ENCODE data around the gene MAB21L2. TPM values are rescaled to one million over a fixed set of nuclear protein-coding genes. Genes with fewer than 3 reads are reported as not detected.

MAB21L2 gene
- total RNA-seq, 2 donors from 2014 or later: not detected

DNA sequence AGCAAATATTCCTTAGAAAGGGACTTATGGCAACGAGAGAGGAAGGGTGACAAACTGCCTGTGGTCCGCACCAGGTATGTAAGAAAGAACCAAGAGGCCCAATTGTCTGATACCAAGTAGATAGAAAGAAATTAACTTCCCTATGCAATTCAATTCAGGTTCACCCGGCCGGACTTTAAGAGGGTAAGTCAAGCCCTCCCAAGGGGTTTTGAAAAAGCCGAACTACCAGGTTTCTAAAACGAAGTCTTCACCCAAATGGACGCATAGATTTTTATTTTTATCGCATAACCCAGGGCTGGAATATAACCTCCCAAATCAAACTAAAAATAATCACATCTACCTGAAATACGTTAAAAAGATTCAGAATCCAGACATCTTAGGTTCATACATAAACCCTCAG is 1.6 kb upstream of the MAB21L2 start:
- Mint-ChIP-seq H3K9me3 (no peaks in the 10 kb centered on the region), H3K27me3 (ENCODE audit: low read depth) (no peaks in the 10 kb centered on the region), H3K36me3 (ENCODE audit: insufficient read depth in 2 of 2) (peaks cover 9 to 23% of the 10 kb centered on the region in 2 donors), H3K4me3 (no peak overlapping the region), H3K4me1 (ENCODE audit: low read depth) (no peaks in the 10 kb centered on the region), H3K27ac (no peak overlapping the region)
- ATAC-seq (replicated peaks in 1 of 2) (no peak), DNase-seq (no peak)

- no peak for DNase-seq
- Mint-ChIP-seq H3K4me1 (ENCODE audit: low read depth) (no peaks in the 10 kb centered on the region), H3K36me3 (ENCODE audit: insufficient read depth in 2 of 2) (peaks cover 9 to 24% of the 10 kb centered on the region in 2 donors), H3K27me3 (ENCODE audit: low read depth) (no peaks in the 10 kb centered on the region), H3K27ac (no peak overlapping the region), H3K9me3 (no peaks in the 10 kb centered on the region), H3K4me3 (no peak overlapping the region)
- no peak for ATAC-seq (replicated peaks in 1 of 2)
Observed at GRCh38 chr4:150581056-150581605, 820 bp upstream of the MAB21L2 start.

DNA sequence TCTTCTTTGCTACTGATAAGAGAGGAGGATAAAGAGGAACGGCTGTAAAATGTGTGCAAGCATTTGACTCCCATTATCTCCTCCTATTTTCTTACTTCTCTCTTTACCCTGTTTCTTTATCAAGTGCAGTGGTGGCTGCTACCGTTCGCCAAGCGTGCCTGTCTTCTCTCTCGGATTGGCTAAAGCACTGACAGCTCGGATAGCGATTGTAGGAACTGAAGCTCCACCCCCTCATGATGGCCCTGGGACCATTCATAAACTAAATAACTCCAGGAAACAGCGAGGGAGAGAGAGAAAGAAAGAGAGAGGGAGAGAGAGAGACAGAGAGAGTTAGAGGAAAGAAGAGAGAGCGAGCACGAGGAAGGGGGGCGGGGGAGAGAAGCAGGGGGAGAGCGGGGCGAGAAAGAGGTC is 305 bp upstream of the MAB21L2 start:
- Mint-ChIP-seq H3K27ac (no peak overlapping the region), H3K4me1 (ENCODE audit: low read depth) (no peaks in the 10 kb centered on the region), H3K36me3 (ENCODE audit: insufficient read depth in 2 of 2) (peaks cover 9 to 25% of the 10 kb centered on the region in 2 donors), H3K4me3 (no peak overlapping the region), H3K27me3 (ENCODE audit: low read depth) (no peaks in the 10 kb centered on the region), H3K9me3 (no peaks in the 10 kb centered on the region)
- ATAC-seq (replicated peaks in 1 of 2) (no peak), DNase-seq (no peak)

- H3K27ac Mint-ChIP-seq: no peak overlapping the region
- DNase-seq: no peak
- peaks cover 9 to 25% of the 10 kb centered on the region in 2 donors for H3K36me3 Mint-ChIP-seq (ENCODE audit: insufficient read depth in 2 of 2)
- no peak for ATAC-seq (replicated peaks in 1 of 2)
- no peaks in the 10 kb centered on the region for H3K9me3 Mint-ChIP-seq
- H3K4me3 Mint-ChIP-seq: no peak overlapping the region
- no peaks in the 10 kb centered on the region for H3K27me3 Mint-ChIP-seq (ENCODE audit: low read depth)
- H3K4me1 Mint-ChIP-seq (ENCODE audit: low read depth): no peaks in the 10 kb centered on the region
Observed at GRCh38 chr4:150582873-150583286, 929 bp downstream of the MAB21L2 start.

DNA sequence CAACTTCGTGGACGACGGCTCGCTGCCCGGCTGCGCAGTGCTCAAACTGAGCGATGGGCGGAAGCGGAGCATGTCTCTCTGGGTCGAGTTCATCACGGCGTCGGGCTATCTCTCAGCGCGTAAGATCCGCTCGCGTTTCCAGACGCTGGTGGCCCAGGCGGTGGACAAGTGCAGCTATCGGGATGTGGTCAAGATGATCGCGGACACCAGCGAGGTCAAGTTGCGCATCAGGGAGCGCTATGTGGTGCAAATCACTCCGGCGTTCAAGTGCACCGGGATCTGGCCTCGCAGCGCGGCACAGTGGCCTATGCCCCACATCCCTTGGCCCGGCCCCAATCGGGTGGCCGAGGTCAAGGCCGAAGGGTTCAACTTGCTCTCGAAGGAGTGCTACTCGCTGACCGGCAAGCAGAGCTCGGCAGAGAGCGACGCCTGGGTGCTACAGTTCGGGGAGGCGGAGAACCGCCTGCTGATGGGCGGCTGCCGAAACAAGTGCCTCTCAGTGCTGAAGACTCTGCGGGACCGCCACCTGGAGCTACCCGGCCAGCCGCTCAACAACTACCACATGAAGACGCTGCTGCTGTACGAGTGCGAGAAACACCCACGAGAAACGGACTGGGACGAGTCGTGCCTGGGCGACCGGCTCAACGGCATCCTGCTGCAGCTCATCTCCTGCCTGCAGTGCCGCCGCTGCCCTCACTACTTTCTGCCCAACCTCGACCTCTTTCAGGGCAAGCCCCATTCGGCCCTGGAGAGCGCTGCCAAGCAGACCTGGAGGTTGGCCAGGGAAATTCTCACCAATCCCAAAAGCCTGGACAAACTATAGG is 1.5 kb downstream of the MAB21L2 start:
- no peaks in the 10 kb centered on the region for H3K27me3 Mint-ChIP-seq (ENCODE audit: low read depth)
- no peaks in the 10 kb centered on the region for H3K9me3 Mint-ChIP-seq
- H3K36me3 Mint-ChIP-seq (ENCODE audit: insufficient read depth in 2 of 2): peaks cover 9 to 28% of the 10 kb centered on the region in 2 donors
- H3K27ac Mint-ChIP-seq: no peak overlapping the region
- no peaks in the 10 kb centered on the region for H3K4me1 Mint-ChIP-seq (ENCODE audit: low read depth)
- H3K4me3 Mint-ChIP-seq: no peak overlapping the region
- DNase-seq: no peak
- no peak for ATAC-seq (replicated peaks in 1 of 2)

GRCh38 chr4:150584111-150584915 is 2.4 kb downstream of the MAB21L2 start:
- Mint-ChIP-seq H3K9me3 (no peaks in the 10 kb centered on the region), H3K4me1 (ENCODE audit: low read depth) (no peaks in the 10 kb centered on the region), H3K27ac (no peak overlapping the region), H3K4me3 (no peak overlapping the region), H3K36me3 (ENCODE audit: insufficient read depth in 2 of 2) (peaks cover 9 to 26% of the 10 kb centered on the region in 2 donors), H3K27me3 (ENCODE audit: low read depth) (no peaks in the 10 kb centered on the region)
- DNase-seq: no peak
- no peak for ATAC-seq (replicated peaks in 1 of 2)

DNA sequence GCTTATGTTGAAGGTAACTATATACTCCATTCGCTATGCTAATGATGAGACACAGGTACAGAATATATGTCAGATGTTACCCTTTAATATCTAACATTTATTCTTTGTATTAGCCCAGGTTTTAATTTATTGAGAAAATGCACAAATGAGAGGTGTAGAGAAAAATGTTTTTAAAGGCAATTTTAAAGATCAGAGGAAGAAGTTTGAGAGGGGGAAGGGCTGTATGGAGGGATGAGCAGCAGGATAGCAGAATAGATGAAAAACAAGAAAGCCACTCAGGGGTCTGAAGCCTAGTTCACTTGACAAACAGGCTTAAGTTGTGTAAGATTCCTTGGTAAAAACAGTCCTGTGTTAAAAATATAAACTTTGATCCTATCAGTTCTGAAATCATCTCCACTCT is 3.7 kb downstream of the MAB21L2 start:
- H3K4me1 Mint-ChIP-seq (ENCODE audit: low read depth): no peaks in the 10 kb centered on the region
- H3K27me3 Mint-ChIP-seq (ENCODE audit: low read depth): no peaks in the 10 kb centered on the region
- H3K9me3 Mint-ChIP-seq: no peaks in the 10 kb centered on the region
- no peak for DNase-seq
- no peak for ATAC-seq (replicated peaks in 1 of 2)
- H3K27ac Mint-ChIP-seq: no peak overlapping the region
- H3K4me3 Mint-ChIP-seq: no peak overlapping the region
- peaks cover 9 to 22% of the 10 kb centered on the region in 2 donors for H3K36me3 Mint-ChIP-seq (ENCODE audit: insufficient read depth in 2 of 2)

DNA sequence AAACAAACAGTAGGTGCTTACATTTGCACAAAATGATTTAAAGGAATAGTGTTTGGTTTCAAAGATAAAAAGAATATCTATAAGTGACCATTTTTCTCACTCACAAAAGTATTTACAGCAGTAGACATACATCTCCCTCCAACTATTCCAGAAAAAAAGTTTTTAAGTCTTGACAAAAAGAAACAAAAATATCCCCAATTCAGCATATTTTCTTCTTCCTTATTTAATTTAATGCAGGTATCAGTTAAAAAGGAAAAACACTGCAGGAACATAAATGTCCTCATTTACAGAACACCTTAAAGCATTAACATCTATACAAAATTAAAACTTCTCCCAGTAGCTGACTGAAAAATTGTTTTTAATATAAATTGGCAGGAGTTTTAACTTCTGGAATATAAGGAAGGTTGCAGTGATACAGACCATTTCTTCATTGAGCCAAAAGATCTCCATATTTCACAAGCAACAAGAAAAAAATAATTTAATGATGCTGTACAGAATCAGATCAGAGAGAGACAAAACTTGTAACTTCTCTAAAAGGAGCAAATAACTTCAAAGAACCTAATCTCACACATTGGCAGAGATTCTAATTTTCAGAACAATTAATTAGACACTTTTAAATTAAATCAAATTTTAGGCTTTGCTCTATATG is 4.3 kb downstream of the MAB21L2 start:
- Mint-ChIP-seq H3K27ac (peak overlapping the region; percentile 72), H3K36me3 (ENCODE audit: insufficient read depth in 2 of 2) (peaks cover 9 to 22% of the 10 kb centered on the region in 2 donors), H3K4me3 (no peak overlapping the region), H3K27me3 (ENCODE audit: low read depth) (no peaks in the 10 kb centered on the region), H3K9me3 (no peaks in the 10 kb centered on the region), H3K4me1 (ENCODE audit: low read depth) (no peaks in the 10 kb centered on the region)
- ATAC-seq (replicated peaks in 1 of 2): no peak
- no peak for DNase-seq

- ATAC-seq (replicated peaks in 1 of 2): no peak
- Mint-ChIP-seq H3K27ac (no peak overlapping the region), H3K36me3 (ENCODE audit: insufficient read depth in 2 of 2) (peaks cover 0 to 13% of the 10 kb centered on the region in 2 donors), H3K4me1 (ENCODE audit: low read depth) (no peaks in the 10 kb centered on the region), H3K27me3 (ENCODE audit: low read depth) (no peaks in the 10 kb centered on the region), H3K9me3 (no peaks in the 10 kb centered on the region), H3K4me3 (no peak overlapping the region)
- no peak for DNase-seq
Observed at GRCh38 chr4:150588316-150588715, 6.4 kb downstream of the MAB21L2 start.

GRCh38 chr4:150589157-150589556 is 7.2 kb downstream of the MAB21L2 start:
- no peak overlapping the region for H3K27ac Mint-ChIP-seq
- no peak overlapping the region for H3K4me3 Mint-ChIP-seq
- DNase-seq (no peak), ATAC-seq (replicated peaks in 1 of 2) (no peak)
- H3K9me3 Mint-ChIP-seq: no peaks in the 10 kb centered on the region
- peaks cover 0 to 6% of the 10 kb centered on the region in 2 donors for H3K36me3 Mint-ChIP-seq (ENCODE audit: insufficient read depth in 2 of 2)
- H3K4me1 Mint-ChIP-seq (ENCODE audit: low read depth): no peaks in the 10 kb centered on the region
- H3K27me3 Mint-ChIP-seq (ENCODE audit: low read depth): no peaks in the 10 kb centered on the region

DNA sequence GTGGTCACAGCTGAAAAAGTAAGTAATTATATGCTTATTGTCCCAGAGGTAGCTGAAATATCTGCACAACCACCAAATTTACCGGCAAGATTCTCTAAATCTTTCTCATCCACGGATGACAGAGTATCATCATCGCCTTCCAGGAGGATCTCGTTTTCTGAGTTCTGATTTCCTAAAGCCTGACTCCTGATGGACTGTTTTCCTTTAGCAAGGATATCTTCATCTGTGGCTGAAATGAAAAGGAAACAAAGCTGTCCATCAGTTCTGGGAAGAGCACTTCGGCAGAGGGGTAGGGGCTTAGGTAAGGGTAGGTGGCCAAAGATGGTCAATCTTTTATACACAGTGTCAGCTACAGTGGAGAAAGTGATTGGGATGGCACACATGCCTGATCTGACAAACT is 8.7 kb downstream of the MAB21L2 start:
- ATAC-seq (replicated peaks in 1 of 2) (no peak), DNase-seq (no peak)
- peaks cover 0 to 5% of the 10 kb centered on the region in 2 donors for H3K36me3 Mint-ChIP-seq (ENCODE audit: insufficient read depth in 2 of 2)
- H3K27ac Mint-ChIP-seq: no peak overlapping the region
- H3K27me3 Mint-ChIP-seq (ENCODE audit: low read depth): no peaks in the 10 kb centered on the region
- no peak overlapping the region for H3K4me3 Mint-ChIP-seq
- H3K9me3 Mint-ChIP-seq: no peaks in the 10 kb centered on the region
- no peaks in the 10 kb centered on the region for H3K4me1 Mint-ChIP-seq (ENCODE audit: low read depth)

- no peak overlapping the region for H3K4me3 Mint-ChIP-seq
- DNase-seq: no peak
- no peaks in the 10 kb centered on the region for H3K27me3 Mint-ChIP-seq (ENCODE audit: low read depth)
- H3K36me3 Mint-ChIP-seq (ENCODE audit: insufficient read depth in 2 of 2): peaks cover 0 to 3% of the 10 kb centered on the region in 2 donors
- no peaks in the 10 kb centered on the region for H3K9me3 Mint-ChIP-seq
- no peak for ATAC-seq (replicated peaks in 1 of 2)
- no peaks in the 10 kb centered on the region for H3K4me1 Mint-ChIP-seq (ENCODE audit: low read depth)
- H3K27ac Mint-ChIP-seq: no peak overlapping the region
Observed at GRCh38 chr4:150591406-150591805, 9.5 kb downstream of the MAB21L2 start.

DNA sequence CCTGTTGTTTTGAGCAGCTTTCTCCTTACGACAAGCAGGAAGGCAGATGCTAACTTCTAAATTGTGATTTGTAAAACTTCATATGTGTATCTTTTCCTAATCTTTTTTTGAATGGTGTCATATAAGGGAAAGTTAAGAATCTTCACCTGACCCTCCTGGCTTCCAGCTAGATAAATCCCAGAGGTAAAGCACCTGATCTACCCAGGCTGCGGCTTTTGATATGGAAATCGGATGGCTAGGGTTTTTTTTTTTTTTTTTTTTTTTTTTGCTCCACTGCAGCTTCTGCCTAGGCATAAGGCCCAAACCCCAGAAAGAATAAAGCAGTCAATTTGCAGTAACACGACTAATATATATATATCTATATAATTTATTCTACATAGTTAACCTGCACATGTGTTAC is 10.0 kb downstream of the MAB21L2 start:
- no peak overlapping the region for H3K4me3 Mint-ChIP-seq
- H3K27ac Mint-ChIP-seq: no peak overlapping the region
- DNase-seq (no peak), ATAC-seq (replicated peaks in 1 of 2) (no peak)
- H3K9me3 Mint-ChIP-seq: no peaks in the 10 kb centered on the region
- H3K36me3 Mint-ChIP-seq (ENCODE audit: insufficient read depth in 2 of 2): peaks cover 0 to 3% of the 10 kb centered on the region in 2 donors
- no peaks in the 10 kb centered on the region for H3K4me1 Mint-ChIP-seq (ENCODE audit: low read depth)
- no peaks in the 10 kb centered on the region for H3K27me3 Mint-ChIP-seq (ENCODE audit: low read depth)
